ENCODE data around the gene RAE1.

RAE1 gene

DNA sequence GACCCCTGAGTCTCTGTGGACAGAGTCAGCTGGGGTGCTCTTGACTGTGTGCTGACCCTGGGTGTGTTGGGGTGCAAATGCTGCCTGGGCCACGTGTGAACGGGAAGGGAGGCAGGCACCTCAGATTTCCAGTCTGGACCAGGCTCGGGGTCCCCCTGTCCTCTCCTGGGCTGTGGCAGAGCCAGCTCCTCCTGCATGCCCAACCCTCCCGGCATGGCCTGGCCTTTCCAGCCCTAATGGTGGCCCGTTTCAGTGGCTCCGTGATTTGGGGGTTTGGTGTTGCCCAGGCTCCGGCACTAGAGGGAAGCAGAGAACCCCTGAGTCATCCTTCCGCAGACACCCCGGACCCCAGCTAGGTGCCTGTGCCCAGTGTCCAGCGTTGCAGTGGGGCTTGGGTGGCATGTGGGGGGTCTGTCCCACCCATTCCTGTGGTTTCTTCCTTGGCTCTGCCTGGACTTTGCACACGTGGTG, 49.2 kb downstream of the RAE1 start:
- DNase-seq (ENCODE audit: low spot score): no peak

DNA sequence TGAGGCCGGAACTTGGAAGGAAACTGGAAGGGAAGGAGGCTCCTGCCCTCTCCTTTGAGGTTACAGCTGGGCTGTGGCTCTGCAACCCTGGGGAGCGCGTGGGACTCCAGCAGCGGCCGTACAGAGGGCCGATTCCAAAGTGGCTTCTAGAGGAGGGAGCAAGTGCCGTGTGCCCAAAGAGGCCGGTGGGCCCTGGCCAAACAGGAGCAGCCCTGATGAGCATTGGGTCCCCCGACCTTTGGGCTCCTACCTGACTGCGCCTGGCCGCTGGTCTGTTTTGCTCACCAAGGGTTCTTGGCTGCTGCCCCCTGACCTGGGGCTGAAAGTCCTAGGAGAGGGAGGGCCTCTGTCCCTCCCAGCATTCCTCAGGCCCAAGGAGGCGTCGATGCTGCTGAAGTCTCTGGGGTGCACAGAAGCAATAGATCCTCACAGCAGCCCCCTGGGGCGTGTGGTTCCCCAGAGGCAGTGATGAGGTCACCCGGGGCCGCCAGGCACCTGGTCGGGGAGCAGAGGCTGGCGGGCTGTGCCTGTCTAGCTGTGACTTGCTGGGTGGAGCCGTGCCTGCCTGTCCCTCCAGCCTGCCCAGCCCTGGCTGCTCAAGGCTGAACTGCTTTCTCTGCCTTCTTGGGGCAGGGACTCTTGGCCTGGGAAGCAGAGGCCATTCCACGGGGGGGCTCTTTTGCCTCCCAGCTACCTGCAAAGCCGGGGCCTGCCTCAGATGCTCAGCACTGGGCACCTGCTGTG, 49.9 kb downstream of the RAE1 start:
- DNase-seq (ENCODE audit: low spot score): no peak

DNA sequence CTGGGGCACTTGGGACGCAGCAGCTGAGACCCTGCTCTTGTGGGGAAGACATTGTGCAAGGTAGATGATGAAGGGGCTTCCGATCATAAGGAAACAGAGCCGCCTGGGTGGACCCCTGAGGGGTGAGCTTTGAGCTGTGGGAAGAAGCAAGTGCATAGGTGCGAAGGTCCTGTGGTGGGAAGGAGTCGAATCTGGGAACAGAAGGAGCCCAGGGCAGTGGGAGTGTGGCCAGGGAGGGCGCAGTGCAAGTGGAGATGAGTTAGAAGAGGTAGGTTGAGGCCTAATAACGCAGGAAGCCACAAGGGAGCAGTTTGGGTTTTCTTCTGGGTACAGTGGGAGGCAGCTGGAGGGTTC, 50.5 kb downstream of the RAE1 start:
- DNase-seq (ENCODE audit: low spot score): no peak

DNA sequence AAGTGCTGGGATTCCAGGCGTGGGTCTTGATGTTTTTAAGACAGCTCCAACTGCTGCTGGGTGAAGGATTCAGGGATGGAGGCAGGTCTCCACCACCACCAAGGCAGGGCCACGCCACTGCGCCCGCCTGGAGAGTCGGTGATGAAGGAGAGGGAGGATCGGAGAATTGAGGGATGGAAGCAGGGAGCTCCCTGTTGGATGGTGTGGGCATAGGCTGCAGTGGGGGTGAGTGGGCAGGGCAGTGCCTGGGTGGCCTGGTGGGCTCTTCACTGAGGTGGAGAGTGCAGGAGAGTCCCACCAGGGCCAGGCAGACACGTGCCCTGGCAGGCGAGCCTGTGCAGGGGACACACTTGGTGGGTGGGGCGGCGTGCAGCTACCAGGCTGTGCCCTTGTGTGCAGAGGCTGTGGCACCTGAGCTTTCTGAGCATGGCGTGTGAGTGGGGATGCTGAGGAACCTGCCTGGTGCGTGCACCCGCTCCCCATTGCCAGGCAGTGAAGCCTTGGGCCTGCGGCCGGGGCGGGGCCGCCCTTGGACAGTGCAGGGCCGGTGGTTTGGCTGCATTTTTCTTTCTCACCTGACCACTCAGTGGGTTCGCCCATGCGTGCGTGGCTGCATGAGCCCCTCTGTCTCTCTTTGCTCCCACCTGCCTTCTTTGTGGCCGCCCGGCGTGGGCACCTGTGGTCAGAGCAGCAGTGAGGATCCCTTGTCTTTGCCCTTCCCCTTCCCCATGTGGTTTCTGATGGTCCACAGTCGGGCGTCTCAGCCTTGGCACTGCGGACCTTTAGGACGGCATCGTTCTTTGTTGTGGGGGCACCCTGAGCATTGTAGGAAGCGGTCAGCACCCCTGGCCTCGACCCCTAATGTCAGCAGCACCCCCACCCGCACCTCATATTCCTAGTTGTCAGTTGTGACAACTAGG, 51.4 kb downstream of the RAE1 start:
- DNase-seq (ENCODE audit: low spot score): no peak

DNA sequence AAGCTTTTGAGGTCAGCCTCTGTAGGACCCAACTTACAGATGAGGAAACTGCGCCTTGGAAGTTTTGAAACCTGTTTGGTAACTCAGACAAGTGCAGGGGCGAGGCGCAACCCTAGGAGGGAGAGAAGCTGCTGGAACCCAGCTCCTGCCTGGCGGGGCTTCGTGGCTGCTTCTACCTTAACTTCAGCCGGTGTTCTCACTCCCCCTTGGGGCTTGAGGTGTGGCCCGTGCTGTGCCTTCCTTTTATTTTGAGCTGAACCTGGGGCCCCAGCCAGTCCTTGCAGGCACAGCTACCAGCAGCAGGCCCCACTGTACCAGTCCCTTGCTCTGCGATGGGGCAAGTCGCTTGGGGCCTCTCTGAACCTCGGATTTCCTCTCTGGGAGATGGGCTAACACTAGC, 52.2 kb downstream of the RAE1 start:
- DNase-seq (ENCODE audit: low spot score): no peak

DNA sequence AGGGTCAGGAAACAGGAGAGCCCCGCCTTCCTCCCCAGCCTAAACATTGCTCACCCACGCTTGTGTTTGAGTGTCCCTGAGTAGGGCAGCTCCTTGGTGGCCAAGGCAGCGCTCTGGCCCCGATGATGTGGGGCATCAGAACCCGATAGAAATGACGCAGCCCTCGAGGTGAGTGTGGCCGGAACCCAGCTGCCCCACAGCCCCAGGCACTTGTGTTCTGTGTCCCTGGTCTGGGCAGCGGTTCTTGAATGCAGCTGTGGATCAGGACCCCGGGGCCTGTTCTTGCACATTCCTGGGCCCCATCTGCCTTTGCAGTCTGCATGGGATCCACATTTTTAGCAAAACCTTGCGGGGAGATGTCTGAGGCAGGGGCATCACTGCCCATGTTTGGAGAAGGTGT, 53.0 kb downstream of the RAE1 start:
- DNase-seq (ENCODE audit: low spot score): no peak

DNA sequence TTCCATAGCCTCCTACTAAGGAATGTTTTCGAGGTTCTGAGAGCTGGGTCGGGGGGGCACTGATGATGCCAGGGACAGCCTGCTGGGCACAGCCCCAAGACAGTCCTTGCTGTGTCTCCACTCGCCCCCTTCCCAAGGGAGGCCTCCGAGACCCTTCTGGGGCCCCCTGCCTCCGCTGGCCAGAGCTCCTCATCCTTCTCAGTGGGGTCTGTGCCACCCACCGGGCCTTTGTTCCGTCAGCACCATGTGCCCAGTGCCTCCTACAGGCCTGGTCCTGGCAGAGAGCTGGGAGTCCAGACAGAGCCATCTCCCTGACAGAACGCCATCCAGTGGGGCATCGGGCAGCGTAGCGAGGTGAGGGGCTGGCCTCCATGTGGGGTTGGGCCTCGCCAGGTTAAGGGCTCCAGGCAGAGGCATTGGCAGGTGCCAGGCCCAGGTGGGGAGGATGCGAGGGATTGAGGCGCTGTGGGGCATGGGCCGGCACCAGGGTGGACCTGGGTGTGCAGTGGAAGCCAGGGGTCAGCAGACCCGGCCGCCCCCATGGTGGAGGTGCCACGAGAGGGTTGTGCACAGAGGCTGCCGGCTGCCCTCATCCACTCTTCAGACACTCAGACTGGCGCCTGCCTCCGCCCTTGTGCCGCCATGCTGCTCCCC, 53.5 kb downstream of the RAE1 start:
- no peak for DNase-seq (ENCODE audit: low spot score)

DNA sequence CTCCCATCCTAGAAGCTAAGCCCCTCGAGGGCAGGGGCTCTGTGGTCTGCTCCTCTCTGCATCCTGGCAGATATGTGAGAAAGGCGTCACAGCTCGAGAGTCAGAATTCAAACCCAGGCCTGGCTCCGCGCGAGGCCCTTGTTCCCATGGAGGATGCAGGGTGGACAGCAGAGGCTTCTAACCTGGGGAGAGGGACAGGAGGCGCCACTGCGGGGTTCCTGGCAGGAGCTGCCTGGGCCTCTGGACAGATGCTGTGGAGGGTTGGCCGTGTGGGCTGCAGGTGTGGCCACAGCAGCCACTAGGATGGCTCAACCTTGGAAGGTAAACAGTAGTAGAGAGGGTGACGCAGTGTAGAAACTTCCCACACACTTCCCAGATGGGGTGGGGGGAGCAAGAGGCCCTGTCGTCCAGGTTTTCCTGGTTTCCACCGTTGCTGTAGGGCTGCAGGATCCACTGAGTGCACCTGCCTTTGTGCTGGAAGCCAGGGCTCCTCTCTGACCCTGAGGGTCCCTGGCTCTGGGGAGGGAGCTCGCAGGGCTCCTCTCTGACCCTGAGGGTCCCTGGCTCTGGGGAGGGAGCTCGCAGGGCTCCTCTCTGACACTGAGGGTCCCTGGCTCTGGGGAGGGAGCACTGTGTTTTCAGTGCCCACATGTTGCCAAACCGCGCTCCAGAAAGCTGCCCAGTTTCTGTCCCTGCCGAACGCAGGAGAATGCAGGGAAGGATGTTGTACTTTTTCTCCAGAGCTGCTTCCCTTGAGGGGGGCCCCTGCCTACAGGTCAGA, 54.4 kb downstream of the RAE1 start:
- DNase-seq (ENCODE audit: low spot score): no peak

DNA sequence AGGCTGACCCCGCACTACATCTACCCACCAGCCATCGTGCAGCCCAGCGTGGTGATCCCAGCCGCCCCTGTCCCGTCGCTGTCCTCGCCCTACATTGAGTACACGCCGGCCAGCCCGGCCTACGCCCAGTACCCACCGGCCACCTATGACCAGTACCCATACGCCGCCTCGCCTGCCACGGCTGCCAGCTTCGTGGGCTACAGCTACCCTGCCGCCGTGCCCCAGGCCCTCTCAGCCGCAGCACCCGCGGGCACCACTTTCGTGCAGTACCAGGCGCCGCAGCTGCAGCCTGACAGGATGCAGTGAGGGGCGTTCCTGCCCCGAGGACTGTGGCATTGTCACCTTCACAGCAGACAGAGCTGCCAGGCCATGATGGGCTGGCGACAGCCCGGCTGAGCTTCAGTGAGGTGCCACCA, 56.5 kb downstream of the RAE1 start:
- DNase-seq (ENCODE audit: low spot score): no peak

DNA sequence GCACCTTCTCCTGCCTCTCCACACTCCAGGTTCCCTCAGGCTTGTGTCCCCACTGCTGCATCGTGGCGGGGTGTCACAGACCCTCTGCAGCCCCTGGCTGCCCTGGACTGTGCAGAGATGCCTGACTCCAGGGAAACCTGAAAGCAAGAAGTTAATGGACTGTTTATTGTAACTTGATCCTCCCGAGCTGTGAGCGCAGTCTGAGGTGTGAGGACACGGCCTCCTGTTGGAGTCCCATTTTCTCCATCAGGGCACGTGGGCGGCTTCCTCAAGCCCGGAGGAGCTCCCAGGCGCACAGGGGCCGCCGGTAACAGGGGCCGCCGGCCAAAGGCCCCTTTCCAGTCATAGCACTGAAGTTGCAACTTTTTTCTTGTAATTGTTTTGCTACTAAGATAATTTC, 57.1 kb downstream of the RAE1 start:
- no peak for DNase-seq (ENCODE audit: low spot score)

DNA sequence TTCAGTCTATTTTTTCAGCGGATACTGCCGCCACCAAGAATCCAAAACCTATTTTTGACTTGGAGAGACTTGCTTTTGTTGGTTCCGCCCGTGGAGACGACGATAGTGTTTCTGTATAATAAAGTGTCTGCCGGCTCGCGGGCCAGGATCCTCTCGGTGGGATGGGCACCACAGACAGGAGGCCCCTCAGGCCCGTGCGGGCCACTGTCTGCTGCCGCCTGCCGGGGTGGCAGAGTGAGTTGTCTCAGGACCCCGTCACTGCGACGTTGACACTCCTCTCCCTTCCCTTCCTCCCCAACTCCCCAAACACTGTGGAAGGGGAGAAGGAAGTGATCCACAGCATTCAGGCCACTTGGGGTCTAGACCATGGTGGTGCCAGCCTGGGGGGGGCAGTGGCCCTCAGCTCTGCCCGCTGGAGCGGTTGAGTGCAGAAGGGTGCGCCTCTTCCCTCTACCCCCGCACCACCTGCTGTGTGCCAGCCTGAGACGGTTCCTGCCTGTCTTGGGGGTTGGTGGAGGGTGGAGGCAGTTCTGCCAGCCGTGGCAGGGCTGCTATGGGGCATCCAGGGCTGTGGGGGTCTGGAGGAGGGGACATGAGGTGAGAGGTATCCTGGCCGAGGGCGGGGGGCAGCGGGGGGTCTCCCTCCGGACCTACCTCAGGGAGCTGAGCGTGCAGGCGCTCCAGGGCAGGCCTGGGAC, 57.6 kb downstream of the RAE1 start:
- no peak for DNase-seq (ENCODE audit: low spot score)

DNA sequence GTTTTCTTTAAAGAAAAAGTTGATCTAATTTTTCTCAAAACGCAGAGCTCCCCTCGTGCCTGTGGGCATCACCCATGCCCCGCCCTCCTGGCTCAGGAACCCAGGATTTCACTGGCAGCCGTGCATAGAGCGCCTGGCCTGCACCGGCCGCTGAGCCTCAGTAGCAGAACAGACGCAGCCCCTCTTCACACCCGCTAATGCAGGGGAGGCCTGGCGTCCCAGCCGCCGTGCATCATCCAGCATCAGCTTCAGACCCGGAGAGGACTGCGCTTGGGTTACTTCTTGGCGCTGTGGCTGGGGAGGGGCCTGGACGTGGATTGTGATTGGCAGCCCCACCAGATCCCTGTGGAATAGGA, 58.2 kb downstream of the RAE1 start:
- no peak for DNase-seq (ENCODE audit: low spot score)

DNA sequence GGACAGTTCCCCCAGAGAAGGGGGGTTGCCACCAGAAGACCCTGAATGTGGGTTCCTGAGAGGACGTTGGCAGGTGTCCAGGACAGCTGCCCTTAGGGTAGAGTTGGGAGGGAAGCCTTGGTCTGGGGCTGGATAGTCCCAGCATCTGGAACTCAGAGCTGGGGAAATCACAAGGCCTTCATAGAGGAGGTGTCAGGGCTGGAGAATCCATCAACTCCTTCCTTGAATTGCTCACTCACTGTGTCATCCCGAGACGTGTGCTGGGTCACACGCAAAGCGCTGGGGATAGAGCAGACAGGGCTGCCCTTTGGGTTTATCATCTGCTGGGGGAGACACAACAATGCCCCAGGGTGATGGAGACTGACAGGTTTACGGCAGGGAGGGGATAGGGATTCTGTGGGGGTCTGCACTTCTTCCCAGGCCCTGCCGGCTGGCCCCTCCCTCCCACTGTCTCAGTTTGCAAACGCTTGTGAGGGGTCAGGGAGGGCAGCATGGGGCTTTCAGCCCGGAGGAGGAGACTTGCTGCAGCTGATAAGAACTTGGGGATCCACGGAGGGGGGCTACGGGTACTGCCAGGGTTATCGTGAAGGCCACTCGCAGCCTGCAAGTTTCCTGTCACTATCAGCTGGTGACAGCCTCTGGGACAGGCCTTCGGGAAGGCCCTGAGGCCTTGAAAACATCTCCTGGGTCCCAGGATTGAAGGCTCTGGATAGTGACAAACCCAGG, 58.8 kb downstream of the RAE1 start:
- no peak for DNase-seq (ENCODE audit: low spot score)

DNA sequence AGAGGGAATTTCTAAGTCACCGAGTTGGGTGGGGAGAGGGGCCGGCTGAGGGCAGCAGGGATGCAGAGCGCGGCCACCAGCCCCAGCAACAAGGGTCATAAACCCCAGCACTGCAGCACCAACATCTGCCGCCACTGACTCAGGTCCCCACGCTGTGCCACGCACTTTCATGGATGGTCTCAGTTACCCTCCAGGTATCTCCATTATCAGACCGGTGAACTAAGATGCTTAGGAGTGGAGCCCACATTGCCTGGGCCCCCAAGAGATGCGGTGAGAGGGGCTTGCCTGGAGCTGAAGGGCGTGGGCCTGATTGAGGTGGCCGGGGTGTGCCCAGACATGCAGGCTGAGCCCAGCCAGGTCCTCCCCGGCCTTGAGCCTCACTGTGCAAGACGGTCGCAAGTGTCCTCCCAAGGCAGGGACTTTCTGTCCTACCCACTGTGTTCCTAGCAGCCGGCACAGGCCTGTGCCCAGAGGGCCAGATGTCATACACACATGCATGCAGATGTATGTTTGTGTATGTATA, 59.4 kb downstream of the RAE1 start:
- no peak for DNase-seq (ENCODE audit: low spot score)

DNA sequence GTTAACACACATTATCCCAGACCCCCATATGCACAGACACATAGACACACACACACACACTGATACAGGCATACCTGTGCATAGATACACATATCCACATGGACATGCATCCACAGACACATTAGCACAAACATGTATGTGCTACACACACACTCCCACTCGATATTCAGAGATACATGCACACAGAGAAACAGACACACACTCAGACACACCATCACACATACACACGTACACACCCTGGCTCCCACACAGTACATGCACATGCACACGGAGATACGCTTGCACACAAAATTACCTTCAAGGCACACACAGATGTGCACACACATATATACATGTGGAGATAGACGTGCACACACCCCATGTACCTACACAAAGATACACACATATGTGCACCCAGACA, 59.9 kb downstream of the RAE1 start:
- DNase-seq (ENCODE audit: low spot score): no peak

DNA sequence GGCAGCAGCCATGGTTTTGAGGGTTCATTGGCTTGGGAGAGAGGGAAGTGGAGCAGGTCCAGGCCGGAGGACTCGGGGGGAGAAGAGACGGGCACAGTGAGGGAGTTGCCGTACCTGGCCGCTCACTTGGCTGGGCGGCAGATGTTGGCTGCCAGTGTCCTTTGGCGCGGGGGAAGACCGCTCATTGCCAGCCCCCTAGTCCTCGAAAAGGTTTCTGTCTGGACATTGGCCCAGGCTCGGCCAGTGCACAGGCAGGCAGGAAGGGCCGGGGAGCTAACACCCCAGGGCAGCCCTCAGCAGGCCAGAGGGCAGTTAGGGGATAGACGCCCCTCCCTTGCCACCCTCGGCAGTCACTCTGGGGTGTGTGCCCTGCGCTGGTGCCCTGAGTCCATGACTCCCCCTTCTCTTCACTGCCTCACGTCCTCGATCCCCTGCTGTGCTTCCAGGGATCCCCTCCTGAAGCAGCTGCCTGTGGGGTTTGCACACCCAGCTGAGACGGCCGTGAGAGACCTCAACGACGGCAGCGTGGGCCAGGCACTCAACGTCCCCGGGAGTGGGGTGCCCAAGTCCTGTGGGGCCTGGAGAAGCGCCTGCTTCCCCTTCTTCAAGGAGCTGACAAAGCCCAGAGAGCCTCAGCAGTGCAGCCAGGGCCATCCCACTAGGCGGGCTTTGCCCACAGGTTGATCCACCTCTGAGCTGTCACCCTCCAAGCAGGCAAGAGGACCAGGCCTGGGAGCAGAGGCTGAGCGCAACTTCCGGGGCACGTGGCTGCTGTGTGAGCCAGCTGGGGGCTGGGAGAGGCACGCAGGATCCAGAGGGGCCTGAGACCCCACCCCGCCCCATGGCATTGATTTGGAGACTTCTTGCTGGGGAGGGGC, 60.6 kb downstream of the RAE1 start:
- no peak for DNase-seq (ENCODE audit: low spot score)

DNA sequence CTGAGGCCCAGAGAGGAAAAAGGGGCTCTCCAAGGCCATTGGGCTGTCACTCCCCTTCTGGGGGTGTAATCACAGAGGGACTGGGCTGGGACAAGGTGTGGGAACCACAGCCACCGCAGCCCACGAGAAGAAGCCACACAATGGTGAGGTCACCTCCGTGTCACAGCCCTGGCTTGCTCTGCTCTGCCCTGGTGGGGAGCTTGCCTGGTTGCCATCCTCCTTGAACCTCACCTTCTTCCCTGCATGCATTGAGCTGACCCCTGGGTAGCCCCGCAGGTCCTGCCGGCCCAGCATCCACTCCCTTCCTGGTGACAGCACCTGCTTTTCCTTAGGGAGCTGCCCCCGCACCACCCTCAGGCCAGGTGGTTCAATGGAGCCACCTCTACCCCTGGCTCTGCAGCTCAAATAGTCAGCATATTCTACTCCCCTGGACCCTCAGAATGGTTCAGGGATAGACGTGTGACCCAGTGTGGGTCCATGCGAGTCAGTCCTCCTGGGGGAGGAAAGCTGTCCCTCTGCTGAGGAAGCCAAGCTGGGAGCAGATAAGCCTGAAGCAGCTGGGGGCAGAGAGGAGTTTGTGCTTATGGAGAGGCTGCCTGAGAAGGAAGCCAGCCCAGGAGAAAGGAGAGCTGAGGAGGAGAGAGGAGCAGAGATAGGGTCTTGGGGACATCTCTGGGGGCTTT, 61.4 kb downstream of the RAE1 start:
- DNase-seq (ENCODE audit: low spot score): no peak

DNA sequence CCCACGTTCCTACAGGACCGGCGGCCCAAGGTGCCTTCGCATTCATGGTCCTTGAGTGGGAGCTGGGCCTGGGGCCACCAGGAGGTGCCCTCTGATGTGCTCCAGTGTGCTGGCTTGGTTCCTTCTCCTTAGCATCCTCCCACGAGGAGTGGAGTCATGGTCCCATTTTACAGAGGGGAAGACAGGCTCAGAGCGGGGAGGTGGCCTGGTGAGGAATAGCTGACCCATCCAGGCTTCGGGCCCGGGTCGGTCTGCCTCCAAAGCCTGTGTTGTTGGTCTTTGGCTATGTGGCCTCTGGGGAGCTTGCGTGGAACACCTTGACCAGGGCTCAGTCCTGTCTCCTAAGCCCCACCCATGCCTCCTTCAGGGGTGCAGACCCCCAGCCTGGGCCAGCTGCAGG, 62.9 kb downstream of the RAE1 start:
- no peak for DNase-seq (ENCODE audit: low spot score)
